ENCODE measurements around the gene GLI2. TPM values are rescaled to one million over a fixed set of nuclear protein-coding genes. Genes with fewer than 3 reads are reported as not detected.
A peak's percentile ranks its signal among the peaks of the same experiment; 100 is the strongest.

GLI2 gene
- total RNA-seq, 2 donors from 2014 or later: 13.0 to 21.1 TPM

- intact Hi-C loops (cut with DNase I): loop anchor here (10.0 kb wide), 3 partner anchors 71 to 211 kb away; no protein-coding TSS in a partner anchor
- peak; percentile 75 for DNase-seq (ENCODE audit: low spot score)
Observed at GRCh38 chr2:120733238-120733932, 2.3 kb upstream of the GLI2 start.

GRCh38 chr2:120734930-120735651 is 577 bp upstream of the GLI2 start:
- DNase-seq (ENCODE audit: low spot score): peak; percentile 65
- intact Hi-C loops (cut with DNase I): loop anchor here (2.0 to 10.0 kb wide), 5 partner anchors 38 to 210 kb away; no protein-coding TSS in a partner anchor

GRCh38 chr2:120736202-120736623 is 545 bp downstream of the GLI2 start:
- intact Hi-C loops (cut with DNase I): loop anchor here (5.0 to 10.0 kb wide), 4 partner anchors 69 to 209 kb away; no protein-coding TSS in a partner anchor
- peak; percentile 82 for DNase-seq (ENCODE audit: low spot score)

GRCh38 chr2:120736624-120737339 is 1.1 kb downstream of the GLI2 start:
- intact Hi-C loops (cut with DNase I): loop anchor here (1.0 to 10.0 kb wide), 5 partner anchors 68 to 208 kb away; no protein-coding TSS in a partner anchor
- DNase-seq (ENCODE audit: low spot score): peak; percentile 89

- intact Hi-C loops (cut with DNase I): loop anchor here (1.0 to 10.0 kb wide), 5 partner anchors 67 to 207 kb away; no protein-coding TSS in a partner anchor
- DNase-seq (ENCODE audit: low spot score): peak; percentile 46
Observed at GRCh38 chr2:120737340-120738101, 1.9 kb downstream of the GLI2 start.

- intact Hi-C loops (cut with DNase I): loop anchor here (5.0 to 10.0 kb wide), 4 partner anchors 67 to 207 kb away; no protein-coding TSS in a partner anchor
- DNase-seq (ENCODE audit: low spot score): no peak
Observed at GRCh38 chr2:120738117-120738516, 2.4 kb downstream of the GLI2 start.

GRCh38 chr2:120738786-120739437 is 3.2 kb downstream of the GLI2 start:
- intact Hi-C loops (cut with DNase I): loop anchor here (5.0 to 10.0 kb wide), 4 partner anchors 66 to 206 kb away; no protein-coding TSS in a partner anchor

GRCh38 chr2:120739438-120740090 is 3.9 kb downstream of the GLI2 start:
- DNase-seq (ENCODE audit: low spot score): peak; percentile 46
- intact Hi-C loops (cut with DNase I): loop anchor here (5.0 to 10.0 kb wide), 4 partner anchors 65 to 205 kb away; no protein-coding TSS in a partner anchor

More at GRCh38 chr2:120738786-120739437, 3.2 kb downstream of the GLI2 start:
- peak; percentile 56 for DNase-seq (ENCODE audit: low spot score)

GRCh38 chr2:120740375-120740764 is 4.7 kb downstream of the GLI2 start:
- intact Hi-C loops (cut with DNase I): no loop called here
- no peak for DNase-seq (ENCODE audit: low spot score)

- peak; percentile 72 for DNase-seq (ENCODE audit: low spot score)
Observed at GRCh38 chr2:120740765-120741524, 5.3 kb downstream of the GLI2 start.

GRCh38 chr2:120741571-120742561 is 6.2 kb downstream of the GLI2 start:
- DNase-seq (ENCODE audit: low spot score): peak; percentile 79
- intact Hi-C loops (cut with DNase I): no loop called here

More at GRCh38 chr2:120740765-120741524, 5.3 kb downstream of the GLI2 start:
- intact Hi-C loops (cut with DNase I): no loop called here

- intact Hi-C loops (cut with DNase I): no loop called here
- DNase-seq (ENCODE audit: low spot score): no peak
Observed at GRCh38 chr2:120743657-120744056, 8.0 kb downstream of the GLI2 start.

- no peak for DNase-seq (ENCODE audit: low spot score)
- intact Hi-C loops (cut with DNase I): no loop called here
Observed at GRCh38 chr2:120744817-120745216, 9.1 kb downstream of the GLI2 start.

GRCh38 chr2:120745420-120746111 is 9.9 kb downstream of the GLI2 start:
- intact Hi-C loops (cut with DNase I): no loop called here
- DNase-seq (ENCODE audit: low spot score): no peak

- no peak for DNase-seq (ENCODE audit: low spot score)
- intact Hi-C loops (cut with DNase I): no loop called here
Observed at GRCh38 chr2:120746144-120746543, 10.5 kb downstream of the GLI2 start.
